Vagina (tissue), 2 donors: Measurements from ENCODE around the gene IPO11. TPM values are rescaled to one million over a fixed set of nuclear protein-coding genes. Genes with fewer than 3 reads are reported as not detected.

Experiments used
- DNase-seq, 2 donors: peaks; one replicate each; pipeline ENCODE4 v3.0.0-alpha.2; 2017; ENCODE audit errors: extremely low spot score in 2 of 2
- H3K27ac ChIP-seq: fragments of 200-600 bp; sonication (generic); one replicate; pipeline ENCODE4 v1.5.1; 2019
- H3K27me3 ChIP-seq: fragments of 200-600 bp; sonication (generic); one replicate; pipeline ENCODE4 v1.5.1; 2019
- H3K36me3 ChIP-seq, 2 donors: fragments of 200-600 bp; sonication (generic); one replicate each; pipeline ENCODE4 v1.5.1; 2017 to 2019
- H3K4me1 ChIP-seq: fragments of 200-600 bp; sonication (generic); one replicate; pipeline ENCODE4 v1.5.1; 2019
- H3K4me3 ChIP-seq, 2 donors: fragments of 200-600 bp; sonication (generic); 1 replicate in 1 of 2; 2 replicates in 1 of 2; pipeline ENCODE4 v1.5.1; 2016 to 2019
- H3K9me3 ChIP-seq: fragments of 200-600 bp; sonication (generic); one replicate; pipeline ENCODE4 v1.5.1; 2019
- CTCF ChIP-seq, 3 experiments: fragments of 450-650 bp in 2 of 3; fragments of 200-600 bp in 1 of 3; sonication (generic) in 1 of 3; IDR thresholded peaks; one replicate each; pipeline ENCODE4 v1.5.1; 2017 to 2019; ENCODE audit warnings: antibody characterized with exemption in 3 of 3, mild to moderate bottlenecking in 2 of 3, moderate library complexity in 2 of 3
- POLR2A ChIP-seq, 2 donors: fragments of 450-650 bp; IDR thresholded peaks; one replicate each; pipeline ENCODE4 v1.6.1; 2017; ENCODE audit warnings: antibody characterized with exemption in 2 of 2, mild to moderate bottlenecking in 2 of 2, moderate library complexity in 2 of 2
- POLR2AphosphoS5 ChIP-seq, 2 donors: sonication (generic); formaldehyde crosslinking; IDR thresholded peaks; one replicate each; pipeline ENCODE4 v1.9.0; 2017; ENCODE audit warnings: antibody characterized with exemption in 2 of 2, mild to moderate bottlenecking in 2 of 2, low read depth in 1 of 2; ENCODE audit not compliant: insufficient read depth in 1 of 2
- intact Hi-C: fragments of 100-400 bp; cut with DNase I; formaldehyde crosslinking; loops from one replicate; pipeline ENCODE4 v1.15.1; 2023
- total RNA-seq: library from RNA; depleted of rRNA; stranded (reverse); fragments of >200 nt; gene quantifications from one replicate; pipeline ENCODE4 v1.2.3, GENCODE V29; 2016

IPO11 gene
- total RNA-seq, 1 donor from 2014 or later: 31.2 TPM

- Histone ChIP-seq H3K4me3 (no peak overlapping the region), H3K4me1 (peaks cover 5% of the 10 kb centered on the region), H3K9me3 (no peaks in the 10 kb centered on the region), H3K27ac (peak overlapping the region; percentile 6), H3K36me3 (no peaks in the 10 kb centered on the region), H3K27me3 (no peaks in the 10 kb centered on the region)
- TF ChIP-seq POLR2AphosphoS5 (IDR thresholded peaks at IDR 0.05; ENCODE audit: insufficient read depth in 1 of 2, low read depth in 1 of 2): no peak
- no peak for TF ChIP-seq POLR2A (IDR thresholded peaks at IDR 0.05)
- TF ChIP-seq CTCF (IDR thresholded peaks at IDR 0.05): no peak
- no peak for DNase-seq
- intact Hi-C loops: no loop called here
Observed at GRCh38 chr5:62432621-62433064, 20.1 kb downstream of the IPO11 start.

- Histone ChIP-seq H3K36me3 (peaks cover 0 to 10% of the 10 kb centered on the region in 2 donors), H3K4me1 (no peaks in the 10 kb centered on the region), H3K4me3 (no peak overlapping the region), H3K27me3 (no peaks in the 10 kb centered on the region), H3K27ac (no peak overlapping the region), H3K9me3 (no peaks in the 10 kb centered on the region)
- no peak for DNase-seq
- no peak for TF ChIP-seq POLR2AphosphoS5 (IDR thresholded peaks at IDR 0.05; ENCODE audit: insufficient read depth in 1 of 2, low read depth in 1 of 2)
- no peak for TF ChIP-seq CTCF (IDR thresholded peaks at IDR 0.05)
- no peak for TF ChIP-seq POLR2A (IDR thresholded peaks at IDR 0.05)
- intact Hi-C loops: no loop called here
Observed at GRCh38 chr5:62448528-62448927, 36.0 kb downstream of the IPO11 start.

- peaks cover 0 to 10% of the 10 kb centered on the region in 2 donors for H3K36me3 ChIP-seq
- DNase-seq: no peak
- intact Hi-C loops: no loop called here
- no peak for TF ChIP-seq POLR2A (IDR thresholded peaks at IDR 0.05)
- no peak for TF ChIP-seq POLR2AphosphoS5 (IDR thresholded peaks at IDR 0.05; ENCODE audit: insufficient read depth in 1 of 2, low read depth in 1 of 2)
- TF ChIP-seq CTCF (IDR thresholded peaks at IDR 0.05): no peak
- H3K27ac ChIP-seq: no peak overlapping the region
- H3K4me3 ChIP-seq: no peak overlapping the region
- H3K27me3 ChIP-seq: no peaks in the 10 kb centered on the region
- no peaks in the 10 kb centered on the region for H3K9me3 ChIP-seq
- no peaks in the 10 kb centered on the region for H3K4me1 ChIP-seq
Observed at GRCh38 chr5:62450259-62450658, 37.7 kb downstream of the IPO11 start.

GRCh38 chr5:62457071-62457470 is 44.5 kb downstream of the IPO11 start:
- no peak overlapping the region for H3K27ac ChIP-seq
- H3K27me3 ChIP-seq: no peaks in the 10 kb centered on the region
- H3K4me1 ChIP-seq: no peaks in the 10 kb centered on the region
- DNase-seq: no peak
- intact Hi-C loops: no loop called here
- H3K9me3 ChIP-seq: no peaks in the 10 kb centered on the region
- H3K4me3 ChIP-seq: no peak overlapping the region
- no peak for TF ChIP-seq POLR2A (IDR thresholded peaks at IDR 0.05)
- TF ChIP-seq POLR2AphosphoS5 (IDR thresholded peaks at IDR 0.05; ENCODE audit: insufficient read depth in 1 of 2, low read depth in 1 of 2): no peak
- TF ChIP-seq CTCF (IDR thresholded peaks at IDR 0.05): no peak
- H3K36me3 ChIP-seq: no peaks in the 10 kb centered on the region

- DNase-seq: no peak
- H3K4me3 ChIP-seq: no peak overlapping the region
- H3K27me3 ChIP-seq: no peaks in the 10 kb centered on the region
- no peaks in the 10 kb centered on the region for H3K9me3 ChIP-seq
- intact Hi-C loops: no loop called here
- TF ChIP-seq CTCF (IDR thresholded peaks at IDR 0.05) (peak in 2 of 3 experiments; percentile 61 to 63), POLR2AphosphoS5 (IDR thresholded peaks at IDR 0.05; ENCODE audit: insufficient read depth in 1 of 2, low read depth in 1 of 2) (no peak)
- no peaks in the 10 kb centered on the region for H3K4me1 ChIP-seq
- H3K36me3 ChIP-seq: no peaks in the 10 kb centered on the region
- no peak overlapping the region for H3K27ac ChIP-seq
Observed at GRCh38 chr5:62460578-62460983, 48.0 kb downstream of the IPO11 start.
